ENCODE measurements around the gene PCDHA3.

GRCh38 chr5:140808889-140809291 lies 8.0 kb downstream of the PCDHA3 start:
- no peak for TF ChIP-seq CTCF (IDR thresholded peaks at IDR 0.05)
- no peak for TF ChIP-seq RAD21 (IDR thresholded peaks at IDR 0.05; ENCODE audit: low read length)

Data from SK-N-SH (cell line).